NCI-H2196 (cell line): ENCODE measurements around the gene PIP5K1B.

Experiments used
- DNase-seq: peaks from one replicate; lab custom pipeline; 2025; ENCODE audit not compliant: unreplicated experiment; lab: John Stamatoyannopoulos, UW

The PIP5K1B gene

DNA sequence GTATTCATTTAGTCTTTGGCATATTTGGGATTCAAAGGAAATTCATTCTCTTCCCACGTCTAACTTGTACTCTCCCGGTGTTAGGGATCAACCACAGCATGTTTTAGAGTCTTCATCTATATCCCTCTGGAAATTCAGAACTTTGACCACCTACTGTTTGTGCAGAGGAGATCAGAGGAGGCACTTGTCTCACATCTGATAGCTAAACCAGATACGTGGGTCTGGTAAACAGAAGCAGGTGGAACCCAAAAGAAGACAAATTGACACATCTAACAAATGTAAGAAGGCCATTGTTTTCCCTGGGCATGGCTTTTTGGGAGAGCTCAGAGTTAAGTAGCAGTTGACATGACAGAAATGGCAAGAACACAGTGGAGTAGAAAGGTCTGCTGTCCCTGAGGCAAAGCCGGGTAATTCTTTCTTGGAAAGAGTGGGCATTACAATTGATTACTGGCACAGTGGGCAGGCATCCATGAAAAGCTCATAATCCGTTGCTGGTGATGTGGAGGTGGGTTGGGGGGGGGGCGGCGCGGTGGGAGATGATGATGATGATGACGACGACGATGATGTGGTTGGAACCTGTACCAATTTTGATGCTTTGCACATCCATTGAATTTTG is 27.5 kb downstream of the PIP5K1B start:
- no peak for DNase-seq

DNA sequence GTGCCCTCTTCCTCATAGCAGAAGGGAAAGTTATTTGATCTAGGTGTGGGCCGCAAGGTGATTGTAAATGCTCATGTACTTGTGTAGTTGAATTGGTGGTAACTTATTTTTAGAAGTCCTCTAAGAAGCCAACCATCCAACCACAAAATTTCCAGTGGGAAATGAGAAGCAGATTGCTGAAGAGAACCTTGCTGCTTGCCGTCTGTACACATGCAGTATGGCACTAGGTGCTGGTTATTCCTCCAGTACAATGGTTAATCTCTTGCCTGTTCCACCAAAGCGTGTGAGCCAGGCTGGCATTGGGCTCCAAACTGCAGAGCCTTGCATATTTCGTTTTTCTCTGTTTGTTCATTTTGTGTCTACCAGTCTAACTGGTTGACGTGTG is 28.0 kb downstream of the PIP5K1B start:
- DNase-seq = no peak

DNA sequence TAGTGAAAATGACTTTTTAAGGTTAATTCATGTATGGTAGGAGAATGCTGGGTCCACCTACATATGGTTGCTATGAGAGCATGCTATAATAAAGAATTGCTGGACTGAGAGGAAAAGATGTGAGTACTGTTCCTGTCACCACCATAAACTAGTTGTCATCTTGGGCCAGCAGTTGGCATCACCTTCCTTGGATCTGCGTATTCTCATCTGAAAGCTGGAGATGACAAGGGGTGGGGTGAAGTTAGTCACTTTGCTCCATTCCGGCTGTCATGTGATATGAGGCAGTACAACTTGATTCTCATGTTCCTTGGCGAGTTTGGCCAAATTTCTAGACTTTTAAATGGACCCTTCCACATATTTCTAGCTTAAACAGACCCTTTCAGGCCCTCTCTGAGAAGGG is 33.3 kb downstream of the PIP5K1B start:
- no peak for DNase-seq

DNA sequence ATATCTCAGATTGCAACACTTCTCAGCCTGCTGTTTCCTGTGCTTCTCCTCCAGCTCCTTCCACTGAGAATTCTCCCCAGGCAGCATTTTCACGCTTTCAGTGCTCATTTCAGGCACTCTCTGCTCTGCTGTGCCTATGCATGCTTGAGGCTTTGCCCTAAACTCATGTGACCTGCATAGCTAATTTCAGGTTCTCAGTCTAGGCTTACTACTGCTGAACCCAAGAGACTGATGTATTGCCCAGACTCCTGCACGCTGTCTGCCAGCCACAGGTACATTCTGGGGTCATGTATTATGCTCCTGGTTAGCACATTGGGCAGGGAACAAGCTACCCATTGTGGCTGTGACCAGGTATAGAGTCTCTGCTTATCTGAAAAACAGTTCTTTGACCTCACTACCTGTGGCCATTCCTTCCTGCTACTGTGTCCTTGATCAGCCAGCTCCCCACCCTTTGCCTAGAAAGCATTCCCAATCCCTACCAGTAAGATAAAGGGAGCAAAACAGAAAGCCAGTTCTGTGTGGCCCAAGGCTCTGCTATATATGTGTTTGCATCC is 34.7 kb downstream of the PIP5K1B start:
- no peak for DNase-seq

DNA sequence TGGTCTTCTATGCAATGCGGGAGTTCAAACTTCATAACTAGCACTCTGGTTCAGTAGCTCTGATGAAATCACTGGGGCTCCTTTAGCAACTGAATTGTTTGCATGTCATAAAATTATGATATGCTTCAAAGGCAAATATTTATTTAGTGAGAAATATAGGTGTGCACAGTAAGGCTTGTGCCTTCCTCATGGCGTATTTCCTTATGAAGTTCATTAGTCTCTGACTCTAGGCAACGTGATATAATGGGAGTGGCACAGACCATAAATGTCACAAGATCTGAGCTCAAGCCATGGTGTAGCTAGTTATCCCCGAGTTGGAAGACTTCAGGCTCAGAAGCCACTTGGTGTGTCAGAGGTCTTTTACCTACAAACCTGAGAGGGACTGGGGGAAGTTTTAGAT is 35.5 kb downstream of the PIP5K1B start:
- DNase-seq = no peak

DNA sequence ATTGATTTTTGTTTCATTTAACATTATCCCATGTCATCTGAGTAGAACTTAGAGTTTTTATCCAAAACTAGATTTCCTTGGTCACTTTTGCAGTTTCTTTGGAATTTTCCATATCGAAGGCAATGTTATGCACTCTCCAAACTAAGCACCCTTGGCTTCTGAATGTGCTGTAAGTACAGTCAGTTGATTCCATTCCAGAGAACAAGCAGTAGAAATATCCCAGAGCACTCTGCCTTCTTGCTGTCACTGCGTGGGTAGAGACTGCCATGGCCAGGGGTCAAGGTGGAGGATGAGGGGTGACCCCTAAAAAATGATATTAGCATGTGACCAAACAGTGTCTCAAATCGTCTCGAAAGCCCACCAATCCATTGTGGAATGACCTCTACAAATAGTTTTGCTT is 36.2 kb downstream of the PIP5K1B start:
- DNase-seq = no peak

DNA sequence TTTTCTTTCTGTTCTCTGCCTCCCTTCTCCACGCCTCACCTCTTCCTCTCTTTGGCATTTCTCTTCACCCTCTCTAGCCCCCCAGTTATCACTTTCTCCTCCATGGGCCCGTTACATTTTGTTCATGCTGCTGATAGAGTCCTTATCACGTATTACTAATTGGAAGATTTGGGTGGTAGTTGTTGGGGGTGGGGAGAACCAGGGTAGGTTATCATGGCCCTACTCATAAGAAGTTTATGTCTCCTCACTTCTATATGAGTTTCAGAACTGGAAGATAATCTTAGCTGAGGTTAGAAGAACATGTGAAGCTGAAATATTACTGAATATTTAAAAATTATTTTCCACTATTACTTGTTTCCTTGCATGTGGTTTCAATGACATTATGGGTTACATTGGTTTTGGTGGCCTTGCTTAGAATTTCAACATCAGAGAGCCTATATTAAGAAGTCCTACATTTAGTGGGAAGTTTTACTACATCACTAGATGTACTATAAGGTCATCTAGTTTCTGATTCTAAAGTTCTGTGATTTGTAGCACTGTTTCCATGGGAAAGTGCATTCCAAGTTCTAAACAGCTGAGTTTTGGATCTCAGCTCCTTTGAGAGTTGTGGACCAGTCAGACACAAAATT is 36.8 kb downstream of the PIP5K1B start:
- no peak for DNase-seq

DNA sequence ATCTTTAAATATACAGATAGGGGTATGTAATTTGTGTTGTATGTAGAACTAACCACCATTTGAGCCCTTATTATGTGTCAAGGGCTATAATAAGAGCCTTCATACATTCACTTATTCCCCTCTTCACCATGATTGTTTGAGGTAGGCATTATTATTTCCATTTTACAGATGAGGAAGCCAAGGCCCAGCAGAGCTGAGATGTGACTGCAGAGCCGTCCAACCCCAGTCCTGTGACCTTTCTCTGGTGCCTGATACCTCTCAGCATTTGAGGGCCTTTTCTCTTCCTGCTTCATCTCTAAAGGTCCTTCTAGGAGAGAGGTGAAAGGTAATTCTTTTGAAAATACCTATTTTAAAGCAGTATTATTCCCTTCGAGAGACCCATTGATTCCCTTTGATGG is 37.3 kb downstream of the PIP5K1B start:
- DNase-seq = no peak

DNA sequence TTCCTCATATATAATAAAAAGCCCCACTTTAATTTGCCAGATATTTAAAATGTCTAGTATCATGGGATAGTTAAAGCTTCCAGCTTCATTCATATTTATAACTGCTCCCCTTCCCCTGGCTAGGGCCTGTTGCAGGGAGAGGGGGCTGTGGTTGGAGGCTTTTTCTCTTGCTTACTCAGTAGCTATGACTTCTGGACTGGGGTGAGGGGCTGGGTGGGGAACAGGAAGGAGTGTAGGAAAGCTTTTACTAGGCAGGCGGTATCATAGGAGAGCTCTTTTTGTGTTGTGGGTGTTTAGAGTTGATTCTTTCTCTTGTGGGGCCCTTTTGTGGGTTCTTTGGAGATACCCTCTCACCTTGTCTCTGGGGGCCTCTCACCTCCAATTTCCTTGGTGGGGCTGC is 39.4 kb downstream of the PIP5K1B start:
- no peak for DNase-seq

DNA sequence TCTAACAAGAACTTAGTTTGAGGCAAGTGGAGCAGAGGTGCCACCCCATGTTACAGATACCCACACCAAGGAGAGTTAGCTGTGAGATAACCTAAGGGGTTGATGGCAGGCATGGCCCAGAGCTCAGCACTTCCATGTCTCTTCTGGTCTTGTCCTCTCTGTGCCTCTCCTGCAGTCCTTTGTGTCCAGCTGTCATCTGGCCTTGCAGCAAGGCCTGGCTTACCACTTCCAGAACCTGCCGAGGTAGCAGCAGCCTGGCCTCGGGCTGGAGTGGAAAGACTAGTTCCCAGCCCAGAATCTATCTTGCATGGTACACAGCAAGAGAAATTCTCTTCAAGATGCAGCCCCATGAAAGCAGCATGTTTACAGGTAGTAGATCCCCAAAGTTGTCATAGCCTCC is 41.5 kb downstream of the PIP5K1B start:
- DNase-seq = no peak

DNA sequence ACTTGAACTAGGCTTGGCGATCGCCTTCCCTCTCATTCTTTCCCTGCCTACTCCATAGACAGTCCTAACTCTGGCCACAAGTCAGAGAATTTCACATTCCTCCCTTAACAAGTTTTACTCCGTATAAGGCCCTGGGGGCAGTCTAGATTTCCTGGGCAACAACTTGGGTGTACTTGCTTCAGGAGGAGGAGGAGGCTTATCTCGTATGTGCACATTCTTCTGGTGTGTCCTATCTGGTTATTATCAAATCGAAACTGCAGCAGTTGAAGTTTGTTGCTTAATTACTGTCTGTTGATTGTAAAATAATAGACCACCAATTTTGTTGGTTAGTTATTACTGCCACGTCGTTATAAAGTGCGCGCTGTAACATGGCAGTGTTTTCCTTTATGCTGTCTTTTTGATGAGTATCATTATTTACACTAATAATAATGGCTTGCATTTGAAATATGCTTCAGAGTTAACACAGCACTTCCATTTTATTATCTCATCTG is 42.0 kb downstream of the PIP5K1B start:
- no peak for DNase-seq

DNA sequence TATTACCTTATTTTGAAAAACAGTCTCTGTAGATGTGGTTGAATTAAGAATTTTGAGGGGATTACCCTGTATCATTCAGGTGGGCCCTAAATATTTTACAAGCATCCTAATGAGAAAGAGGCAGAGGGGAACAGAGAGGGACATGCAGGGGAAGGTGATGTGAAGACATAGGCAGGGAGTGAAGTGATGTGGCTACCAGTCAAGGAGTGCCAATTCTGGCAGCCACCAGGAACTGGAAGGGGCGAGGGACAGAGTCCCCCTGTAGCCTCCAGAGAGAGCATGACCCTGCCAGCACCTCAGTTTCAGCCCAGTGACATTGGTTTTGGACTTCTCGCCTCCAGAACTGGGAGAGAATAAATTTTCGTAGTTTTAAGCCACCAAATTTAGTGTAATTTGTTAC is 44.1 kb downstream of the PIP5K1B start:
- DNase-seq = no peak

DNA sequence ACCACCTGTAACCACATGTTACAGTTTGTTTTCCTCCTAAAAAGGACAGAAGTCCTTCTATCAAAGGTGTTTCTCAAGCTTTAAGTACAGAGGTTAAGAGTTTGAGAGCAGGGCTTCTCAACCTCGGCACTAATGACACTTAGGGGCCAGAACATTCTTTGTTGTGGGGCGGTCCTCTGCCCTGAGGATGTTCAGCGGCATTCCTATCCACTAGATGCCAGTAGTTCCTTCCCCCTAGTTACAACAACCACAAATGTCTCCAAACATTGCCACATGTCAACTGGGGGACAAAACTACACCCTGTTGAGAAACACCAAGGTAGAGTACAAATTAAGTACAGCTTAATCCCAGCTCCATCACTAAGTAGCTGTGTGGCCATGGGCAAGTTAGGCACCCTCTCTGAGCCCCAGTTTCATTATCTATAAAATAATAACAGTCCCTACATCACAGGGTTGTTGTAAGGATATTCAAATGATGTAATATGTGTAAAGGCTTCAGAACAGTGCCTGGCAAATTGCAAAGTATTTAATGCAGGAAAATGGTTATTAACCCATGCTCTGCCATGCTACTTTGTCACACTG is 44.6 kb downstream of the PIP5K1B start:
- no peak for DNase-seq

DNA sequence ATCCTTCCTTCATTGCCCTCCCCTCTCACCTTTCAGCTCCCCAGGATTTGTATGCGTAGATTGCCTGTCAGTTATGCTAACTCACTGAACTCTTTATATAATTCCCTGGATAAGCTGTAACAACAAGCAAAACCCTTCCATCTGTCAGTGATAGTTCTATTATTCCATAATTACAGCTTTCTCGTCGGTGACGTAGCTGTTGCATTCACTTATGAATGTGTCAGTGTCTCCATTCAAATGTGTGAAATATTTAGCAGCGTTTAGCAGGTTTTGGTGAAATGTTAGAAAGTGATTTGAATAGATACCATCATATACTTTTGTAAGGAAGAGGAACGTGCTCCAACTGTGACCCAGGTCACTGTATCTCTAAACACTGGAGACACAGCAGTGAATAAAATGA is 45.2 kb downstream of the PIP5K1B start:
- no peak for DNase-seq

DNA sequence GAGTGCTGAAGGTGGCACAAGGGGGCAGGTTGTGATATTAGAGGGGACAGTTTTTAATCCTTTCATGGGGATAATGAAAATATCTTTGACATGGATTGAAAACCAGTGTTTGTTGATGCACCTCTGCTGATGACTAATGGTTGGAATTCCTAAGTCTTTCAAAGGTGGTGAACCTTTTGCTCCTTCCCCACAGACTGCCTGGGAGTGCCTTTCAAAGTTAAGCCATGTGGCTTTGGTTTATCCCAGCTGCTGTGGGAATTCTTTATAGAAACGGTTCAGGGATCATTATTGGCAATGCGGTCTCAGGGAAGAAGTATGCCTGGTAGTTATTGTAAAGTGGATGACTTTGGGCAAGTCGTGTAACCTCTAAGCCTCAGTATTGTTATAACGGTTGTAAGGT is 45.7 kb downstream of the PIP5K1B start:
- DNase-seq = no peak

DNA sequence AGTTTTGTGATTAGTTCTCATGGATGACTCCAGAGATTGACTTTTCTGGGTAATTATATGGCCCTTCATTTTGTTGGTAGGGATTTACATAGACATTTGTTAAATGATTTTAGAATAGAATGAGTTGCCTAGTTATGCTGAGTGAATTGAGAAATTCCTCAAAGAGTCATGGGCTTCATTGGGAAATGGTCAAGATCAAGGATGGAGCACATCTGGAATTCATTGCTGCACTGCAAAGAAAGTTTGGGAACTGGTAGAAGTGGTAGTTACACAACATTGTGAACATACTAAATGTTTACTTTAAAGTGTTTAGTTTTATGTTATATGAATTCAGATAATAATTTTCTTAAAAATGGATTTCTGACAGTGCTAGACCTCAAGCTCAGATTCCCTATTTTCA is 46.5 kb downstream of the PIP5K1B start:
- DNase-seq = no peak

DNA sequence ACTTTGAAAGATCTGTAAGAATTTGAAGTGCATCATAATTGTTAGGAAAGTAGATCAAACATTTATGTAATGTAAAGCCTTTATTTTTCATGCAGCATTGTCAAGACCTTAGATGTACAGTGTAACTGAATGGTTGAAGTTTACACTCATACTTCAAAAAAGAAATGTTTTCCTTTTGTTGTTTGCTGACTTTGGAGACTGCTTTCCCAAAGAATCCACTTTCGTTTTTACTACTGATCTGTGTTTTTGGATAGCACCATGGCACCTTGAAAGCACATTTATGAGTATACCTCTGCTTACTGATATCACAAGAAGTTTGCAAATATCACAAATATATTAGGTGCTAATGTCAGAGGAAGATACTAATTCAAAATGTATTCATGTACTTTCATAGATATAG is 50.0 kb downstream of the PIP5K1B start:
- DNase-seq = no peak

DNA sequence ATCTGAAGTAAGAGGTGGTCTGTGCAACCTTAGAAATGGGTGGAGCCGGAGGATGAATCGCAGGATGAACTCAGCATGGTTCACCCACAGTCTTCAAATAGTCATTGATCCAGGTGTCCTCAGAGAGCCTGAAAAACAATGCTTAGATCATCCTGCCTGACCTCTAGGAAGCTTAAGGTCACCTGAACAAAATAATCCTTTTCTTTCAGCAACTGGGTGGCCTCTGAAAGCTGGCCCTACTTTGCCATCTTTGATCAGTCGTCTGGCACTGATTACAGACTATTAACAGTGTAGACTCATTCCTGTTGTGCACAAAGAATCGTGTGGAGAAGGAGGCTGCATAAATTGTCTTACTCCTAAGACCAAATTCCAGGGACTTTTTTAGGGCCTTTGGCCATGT is 50.7 kb downstream of the PIP5K1B start:
- DNase-seq = no peak

DNA sequence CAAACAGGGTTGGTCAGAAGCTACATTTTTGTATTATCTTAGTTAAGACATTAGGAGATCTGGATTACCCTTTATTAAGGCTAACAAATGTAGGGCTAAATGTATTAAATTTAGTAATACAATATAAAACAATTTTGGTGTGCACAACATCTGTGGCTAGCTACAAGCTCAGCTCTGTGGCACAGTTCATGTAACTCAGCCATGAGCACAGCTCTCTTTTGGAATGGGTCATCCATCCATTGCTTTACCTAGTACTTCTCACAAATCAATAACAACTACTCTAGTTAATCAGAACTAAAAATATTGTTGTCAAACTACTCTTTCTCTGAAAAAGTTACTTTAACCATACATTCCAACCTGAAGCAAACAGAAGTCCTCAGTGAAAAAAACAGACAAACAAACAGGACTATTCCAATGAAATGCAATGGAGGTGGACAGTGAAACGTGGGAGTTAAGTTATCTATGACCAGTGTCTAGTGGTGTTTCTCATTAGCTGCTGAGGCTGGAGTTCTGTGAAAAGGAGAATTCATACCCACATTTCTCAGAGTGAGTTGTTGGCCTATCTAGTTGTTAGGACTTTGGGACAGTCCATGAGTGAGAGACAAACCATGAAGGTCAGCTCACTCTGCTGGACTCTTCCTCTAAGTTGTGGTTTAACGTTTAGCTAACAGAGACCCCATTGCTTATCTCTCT is 55.1 kb downstream of the PIP5K1B start:
- DNase-seq = no peak

DNA sequence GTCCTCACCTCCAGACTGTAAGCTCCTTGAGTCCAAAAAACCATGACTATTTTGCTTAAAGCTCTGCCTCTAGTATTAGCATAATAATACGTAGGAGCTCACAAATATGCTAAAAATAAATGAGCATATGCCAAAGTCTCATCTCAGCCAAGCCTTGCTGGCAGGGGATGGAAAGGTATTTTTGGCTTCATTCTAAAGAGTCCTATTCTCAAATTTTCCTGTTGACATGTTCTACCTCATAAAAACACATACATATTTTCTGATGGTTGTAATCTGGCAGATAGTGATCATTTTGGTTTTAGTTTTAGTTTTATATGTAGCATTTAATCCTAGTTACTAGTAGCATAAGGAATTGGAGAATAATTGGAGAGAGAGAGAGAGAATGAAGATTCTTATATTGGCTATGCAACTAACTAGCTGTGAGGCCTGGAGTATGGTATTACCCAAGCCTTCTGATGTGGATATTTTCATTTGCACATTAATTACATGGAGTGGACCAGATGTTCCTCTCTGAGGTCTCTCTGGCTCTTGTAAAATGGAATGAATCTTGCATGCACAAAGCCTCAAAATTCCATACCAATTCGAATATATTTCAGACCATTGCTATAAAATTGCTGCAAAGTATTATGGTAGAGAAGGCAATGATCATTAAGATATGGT is 55.8 kb downstream of the PIP5K1B start:
- no peak for DNase-seq

DNA sequence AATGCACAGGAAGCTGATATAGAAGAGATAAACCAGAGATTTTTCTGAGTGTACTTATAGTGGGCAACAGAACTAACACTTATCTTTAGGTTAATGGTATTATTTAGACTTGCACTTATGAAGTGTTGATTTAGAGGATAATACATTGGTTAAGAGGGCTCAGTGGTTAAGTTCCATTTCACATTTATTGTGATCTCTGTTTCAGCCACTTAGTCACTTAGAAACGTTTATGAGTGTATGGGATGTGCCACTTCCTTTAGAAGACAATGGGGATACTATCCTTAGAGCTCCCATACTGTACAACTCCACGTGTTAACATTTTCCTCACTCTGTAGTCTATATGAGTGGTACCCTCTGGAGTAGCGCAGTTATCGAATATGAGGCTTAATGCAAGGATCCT is 57.5 kb downstream of the PIP5K1B start:
- no peak for DNase-seq
